IMR-90 (cell line): ENCODE measurements around the gene RNH1. TPM values are rescaled to one million over a fixed set of nuclear protein-coding genes. Genes with fewer than 3 reads are reported as not detected.
A peak's percentile ranks its signal among the peaks of the same experiment; 100 is the strongest.

Source experiments
- ATAC-seq: fragments of 200-7000 bp; cut with Tn5 transposase; 2 replicates; pipeline ENCODE4 v1.9.1; 2020; ENCODE audit warnings: low read depth, mild to moderate bottlenecking, moderate library complexity
- BruUV-seq: library from RNA; stranded (reverse); fragments of 400-500 nt; replicated peaks from 2 replicates; lab custom pipeline; 2021; lab: Mats Ljungman, UMichigan
- CTCF ChIA-PET: fragments of 300-600 bp; formaldehyde crosslinking; extraction: SDS; loops from one replicate; lab custom pipeline; 2021; ENCODE audit warnings: antibody characterized with exemption; lab: Yijun Ruan, JAX
- POLR2A ChIA-PET: fragments of 300-600 bp; sonication (Branson Sonifier 250); formaldehyde crosslinking; loops from one replicate; lab custom pipeline; 2022; ENCODE audit warnings: antibody characterized with exemption; ENCODE audit not compliant: unreplicated experiment; lab: Charles Lee
- DNase-seq: peaks from one replicate; pipeline ENCODE4 v3.0.0; 2013
- H2AFZ ChIP-seq: replicated peaks from 2 replicates; pipeline ENCODE3; 2013; ENCODE audit warnings: low read length, mild to moderate bottlenecking; ENCODE audit not compliant: poor library complexity
- H2AK5ac ChIP-seq: 2 replicates; pipeline ENCODE4 v1.6.1; 2013; ENCODE audit warnings: low read depth, low read length, inconsistent platforms
- H2AK9ac ChIP-seq: replicated peaks from 2 replicates; pipeline ENCODE3; 2013; ENCODE audit warnings: mild to moderate bottlenecking, low read depth, low read length, moderate library complexity; ENCODE audit not compliant: poor library complexity
- H2BK120ac ChIP-seq: 2 replicates; pipeline ENCODE4 v1.6.1; 2013; ENCODE audit warnings: low read depth, low read length, inconsistent platforms
- H2BK15ac ChIP-seq: 3 replicates; pipeline ENCODE4 v1.6.1; 2013; ENCODE audit warnings: low read depth, low read length, inconsistent platforms
- H2BK20ac ChIP-seq: 2 replicates; pipeline ENCODE4 v1.6.1; 2013; ENCODE audit warnings: low read depth, mild to moderate bottlenecking, inconsistent platforms, low read length, moderate library complexity
- H2BK5ac ChIP-seq: 2 replicates; pipeline ENCODE4 v1.6.1; 2013; ENCODE audit warnings: mild to moderate bottlenecking, low read depth, low read length, inconsistent platforms; ENCODE audit not compliant: poor library complexity, severe bottlenecking
- H3K14ac ChIP-seq: replicated peaks from 2 replicates; pipeline ENCODE4 v1.6.1; 2013; ENCODE audit warnings: low read depth, low read length, inconsistent platforms
- H3K18ac ChIP-seq: 2 replicates; pipeline ENCODE4 v1.6.1; 2013; ENCODE audit warnings: low read depth, low read length, control low read depth
- H3K23ac ChIP-seq: 2 replicates; pipeline ENCODE4 v1.6.1; 2013; ENCODE audit warnings: low read depth, low read length, inconsistent platforms
- H3K27ac ChIP-seq: 2 replicates; pipeline ENCODE4 v1.5.1; 2013; ENCODE audit warnings: mild to moderate bottlenecking, control low read depth, low read length; ENCODE audit not compliant: insufficient read depth
- H3K27me3 ChIP-seq: 2 replicates; pipeline ENCODE4 v1.6.1; 2013; ENCODE audit warnings: low read length; ENCODE audit not compliant: control insufficient read depth, insufficient read depth
- H3K36me3 ChIP-seq: 2 replicates; pipeline ENCODE4 v1.6.1; 2013; ENCODE audit warnings: low read length, mixed read lengths; ENCODE audit not compliant: control insufficient read depth, insufficient read depth
- H3K4ac ChIP-seq: 2 replicates; pipeline ENCODE4 v1.6.1; 2013; ENCODE audit warnings: low read depth, low read length, inconsistent platforms
- H3K4me1 ChIP-seq: 2 replicates; pipeline ENCODE4 v1.6.1; 2013; ENCODE audit warnings: low read length, mixed read lengths; ENCODE audit not compliant: control insufficient read depth, insufficient read depth
- H3K4me2 ChIP-seq: 2 replicates; pipeline ENCODE4 v1.6.1; 2013; ENCODE audit warnings: low read depth, mild to moderate bottlenecking, control low read depth, low read length, moderate library complexity
- H3K4me3 ChIP-seq: 2 replicates; pipeline ENCODE4 v1.5.1; 2013; ENCODE audit warnings: low read depth, mild to moderate bottlenecking, control low read depth, low read length, moderate library complexity; ENCODE audit not compliant: insufficient read depth
- H3K56ac ChIP-seq: 2 replicates; pipeline ENCODE4 v1.6.1; 2013; ENCODE audit warnings: low read length, inconsistent platforms; ENCODE audit not compliant: insufficient read depth; ENCODE audit errors: extremely low read depth
- H3K79me1 ChIP-seq, 2 experiments: 2 replicates each; pipeline ENCODE4 v1.6.1; 2013; ENCODE audit warnings: low read length in 2 of 2, inconsistent platforms in 1 of 2, low read depth in 1 of 2
- H3K9ac ChIP-seq: 2 replicates; pipeline ENCODE4 v1.6.1; 2013; ENCODE audit warnings: low read depth, low read length, control low read depth
- H3K9me1 ChIP-seq: 2 replicates; pipeline ENCODE4 v1.6.1; 2013; ENCODE audit warnings: low read length, inconsistent platforms; ENCODE audit not compliant: insufficient read depth
- H3K9me3 ChIP-seq: 2 replicates; pipeline ENCODE4 v1.6.1; 2013; ENCODE audit warnings: low read length; ENCODE audit not compliant: control insufficient read depth, insufficient read depth
- H4K20me1 ChIP-seq: 2 replicates; pipeline ENCODE4 v1.6.1; 2013; ENCODE audit warnings: low read length, inconsistent platforms; ENCODE audit not compliant: insufficient read depth
- H4K5ac ChIP-seq: 2 replicates; pipeline ENCODE4 v1.6.1; 2013; ENCODE audit warnings: mild to moderate bottlenecking, low read depth, low read length, control low read depth
- H4K8ac ChIP-seq, 2 experiments: 2 replicates each; pipeline ENCODE4 v1.6.1; 2013; ENCODE audit warnings: low read depth in 2 of 2, low read length in 2 of 2, control low read depth in 1 of 2, inconsistent platforms in 1 of 2
- H4K91ac ChIP-seq: 2 replicates; pipeline ENCODE4 v1.6.1; 2013; ENCODE audit warnings: low read depth, low read length, inconsistent platforms; ENCODE audit not compliant: insufficient read depth
- BHLHE40 ChIP-seq: fragments of 150-350 bp; IDR thresholded peaks from 2 replicates; pipeline ENCODE4 v1.6.1; 2016; ENCODE audit warnings: mild to moderate bottlenecking, low read depth, low read length
- CEBPB ChIP-seq: IDR thresholded peaks from 2 replicates; pipeline ENCODE4 v1.6.1; 2012; ENCODE audit warnings: low read depth, low read length, improper control_type of control experiment
- CHD1 ChIP-seq: IDR thresholded peaks from 2 replicates; pipeline ENCODE4 v1.6.1; 2012; ENCODE audit warnings: low read depth, low read length, improper control_type of control experiment
- CTCF ChIP-seq: conservative IDR thresholded peaks from 2 replicates; pipeline ENCODE4 v1.5.1; 2012; ENCODE audit warnings: mild to moderate bottlenecking, low read depth, low read length, improper control_type of control experiment
- ELK1 ChIP-seq: fragments of 150-350 bp; IDR thresholded peaks from 2 replicates; pipeline ENCODE4 v1.6.1; 2016; ENCODE audit warnings: low read depth, mild to moderate bottlenecking, low read length, moderate library complexity, borderline replicate concordance
- FOS ChIP-seq: fragments of 150-350 bp; IDR thresholded peaks from 2 replicates; pipeline ENCODE4 v1.6.1; 2016; ENCODE audit warnings: low read depth, low read length
- MAFK ChIP-seq: IDR thresholded peaks from 2 replicates; pipeline ENCODE4 v1.6.1; 2012; ENCODE audit warnings: low read depth, low read length, improper control_type of control experiment
- MAZ ChIP-seq: IDR thresholded peaks from 2 replicates; pipeline ENCODE4 v1.6.1; 2012; ENCODE audit warnings: low read depth, mild to moderate bottlenecking, low read length, improper control_type of control experiment, moderate library complexity, borderline replicate concordance
- MXI1 ChIP-seq: IDR thresholded peaks from 2 replicates; pipeline ENCODE4 v1.6.1; 2012; ENCODE audit warnings: low read depth, mild to moderate bottlenecking, low read length, moderate library complexity, borderline replicate concordance
- NFE2L2 ChIP-seq: fragments of 150-350 bp; IDR thresholded peaks from 2 replicates; pipeline ENCODE4 v1.6.1; 2016; ENCODE audit warnings: low read depth, mild to moderate bottlenecking, low read length
- POLR2A ChIP-seq: IDR thresholded peaks from 2 replicates; pipeline ENCODE4 v1.6.1; 2012; ENCODE audit warnings: mild to moderate bottlenecking, low read depth, low read length
- RFX5 ChIP-seq: IDR thresholded peaks from 2 replicates; pipeline ENCODE4 v1.8.0; 2012; ENCODE audit warnings: low read depth, mild to moderate bottlenecking, low read length, moderate library complexity
- SMC3 ChIP-seq: fragments of 150-350 bp; IDR thresholded peaks from 2 replicates; pipeline ENCODE4 v1.6.1; 2016; ENCODE audit warnings: low read depth, mild to moderate bottlenecking, antibody characterized with exemption, low read length, moderate library complexity
- WGBS, 2 experiments: methylation state at CpG; one replicate each; pipeline versions ENCODE4 v1.1.5 to v1.1.7; 2013; ENCODE audit warnings: missing lambda C conversion rate in 2 of 2; ENCODE audit not compliant: insufficient read length in 1 of 2; ENCODE audit errors: extremely low coverage in 2 of 2; 5-methylcytosine and 5-hydroxymethylcytosine counted together
- dilution Hi-C: fragments of 300-500 bp; cut with HindIII; formaldehyde crosslinking; loops from one replicate; pipeline ENCODE4 v1.14.3; 2018; ENCODE audit warnings: low sequenced_read_pairs; ENCODE audit not compliant: unreplicated experiment
- in situ Hi-C: fragments of 300-500 bp; cut with MboI; formaldehyde crosslinking; loops from 3 replicates; pipeline ENCODE4 v1.14.3; 2019; ENCODE audit warnings: low sequenced_read_pairs, inconsistent platforms, mixed read lengths
- intact Hi-C: fragments of 100-400 bp; cut with micrococcal nuclease; formaldehyde crosslinking; loops from 2 replicates; pipeline ENCODE4 v1.10.0; 2022
- polyA plus RNA-seq, 3 experiments: library from polyadenylated mRNA; depleted of rRNA; stranded (reverse); fragments of >200 nt; gene quantifications; 2 replicates each; pipeline ENCODE4 v1.2.3, GENCODE V29; 2012; ENCODE audit warnings: low replicate concordance in 1 of 3
- total RNA-seq: library from RNA; depleted of rRNA; stranded (reverse); fragments of >200 nt; gene quantifications from 2 replicates; pipeline ENCODE4 v1.2.3, GENCODE V29; 2012
- TF ChIP-seq, protein P1 (sequence below): fragments of 150-350 bp; IDR thresholded peaks from 2 replicates; pipeline ENCODE4 v1.6.1; 2017; ENCODE audit warnings: mild to moderate bottlenecking, antibody characterized with exemption, low read length, low read depth

Gene RNH1
- total and polyA plus RNA-seq, 2 of the 4 experiments (the other 2 are of a cell fraction), result 138 to 247 TPM

DNA sequence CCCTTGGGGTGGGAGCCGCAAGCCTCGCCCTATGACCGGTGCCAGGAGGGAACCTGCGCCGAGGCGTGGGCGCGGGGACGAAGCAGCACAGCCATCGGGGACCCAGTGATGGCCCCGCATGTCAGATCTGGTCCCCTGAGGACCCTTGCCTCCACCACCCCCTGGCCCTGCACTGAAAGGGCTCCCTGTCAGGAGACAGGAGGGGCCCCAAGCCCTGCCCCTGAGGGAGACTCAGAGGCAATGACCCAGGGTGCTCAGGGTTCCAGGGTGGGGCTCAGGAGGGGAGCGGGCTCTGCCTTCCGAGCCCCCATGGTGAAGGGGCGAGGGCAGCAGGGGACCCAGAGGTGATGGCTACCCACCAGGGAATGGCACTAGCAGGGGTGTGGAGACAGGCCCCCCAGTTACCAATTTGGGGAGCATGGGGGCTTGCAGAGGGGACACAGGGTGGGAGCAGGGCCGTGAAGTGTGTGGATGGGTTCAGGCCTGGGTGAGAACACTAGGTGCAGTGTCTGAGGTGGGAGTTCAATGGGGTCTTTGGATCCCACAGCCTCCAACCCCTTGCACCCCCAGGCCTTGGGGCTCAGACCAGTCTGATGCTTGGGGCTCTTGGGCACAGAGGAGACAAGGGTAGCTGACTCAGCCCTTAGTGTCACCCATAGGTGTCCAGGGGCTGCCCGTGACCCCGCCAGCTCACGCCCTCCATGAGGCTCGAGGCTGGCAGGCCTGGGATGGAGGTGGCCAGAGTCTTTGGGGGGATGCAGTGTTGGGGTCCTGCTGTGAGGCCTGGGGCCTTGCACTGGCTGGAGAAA is 30.8 kb upstream of the RNH1 start:
- POLR2A ChIA-PET, result no interaction called here
- peaks cover 8% of the 10 kb centered on the region; the same call in 1 of the 2 replicates for H3K36me3 ChIP-seq
- H3K79me1 ChIP-seq, result peaks cover 3 to 20% of the 10 kb centered on the region in 2 experiments; a peak in 3 of 4 replicates
- peaks cover 3% of the 10 kb centered on the region; the same call in 1 of the 2 replicates for H3K9me1 ChIP-seq
- H3K4me2 ChIP-seq, result peak overlapping the region; percentile 83
- H3K18ac ChIP-seq, result no peak overlapping the region; the same call in 1 of the 2 replicates
- peak overlapping the region; percentile 94 for H2AFZ ChIP-seq
- peak overlapping the region; percentile 46; the same call in 1 of the 3 replicates for H2BK15ac ChIP-seq
- H2AK9ac ChIP-seq, result peak overlapping the region; percentile 53
- H4K5ac ChIP-seq, result peak overlapping the region; percentile 15; the same call in 1 of the 2 replicates
- no peak for ATAC-seq
- H3K56ac ChIP-seq, result peak overlapping the region; percentile 36; the same call in 1 of the 2 replicates
- peak overlapping the region; percentile 71 for H3K4ac ChIP-seq
- H3K9ac ChIP-seq, result peak overlapping the region; percentile 49
- H3K14ac ChIP-seq, result peak overlapping the region; percentile 63
- H2AK5ac ChIP-seq, result peak overlapping the region; percentile 75
- DNase-seq, result no peak
- peak overlapping the region; percentile 45; the same call in 1 of the 2 replicates for H3K23ac ChIP-seq
- H4K20me1 ChIP-seq, result peaks cover 16% of the 10 kb centered on the region
- peak overlapping the region; percentile 72 for H4K91ac ChIP-seq
- no peak overlapping the region for H2BK5ac ChIP-seq
- H2BK20ac ChIP-seq, result peak overlapping the region; percentile 39; the same call in 1 of the 2 replicates
- no peaks in the 10 kb centered on the region for H3K9me3 ChIP-seq
- peak overlapping the region; percentile 30 for H2BK120ac ChIP-seq
- peaks cover 16% of the 10 kb centered on the region for H3K4me1 ChIP-seq
- intact Hi-C loops (no loop called here), in situ Hi-C loops (no loop called here), dilution Hi-C loops (no loop called here)
- CTCF ChIA-PET, result no interaction called here
- peak overlapping the region; percentile 50 to 83; a peak in 3 of 4 replicates for H4K8ac ChIP-seq
- BruUV-seq, result no TSS peak
- H3K4me3 ChIP-seq, result peak overlapping the region; percentile 34
- H3K27me3 ChIP-seq, result no peaks in the 10 kb centered on the region
- H3K27ac ChIP-seq, result peak overlapping the region; percentile 6; the same call in 1 of the 2 replicates
- 60% methylated on average over 3 of the region's 19 CpGs; no CpG with 5 or more reads in 1 of the 2 experiments for WGBS, 2 experiments
- TF ChIP-seq FOS (no peak), MXI1 (no peak), SMC3 (no peak), RFX5 (no peak), POLR2A (no peak), CEBPB (no peak), CHD1 (no peak), NFE2L2 (no peak), CTCF (no peak), BHLHE40 (no peak), ELK1 (no peak), MAFK (no peak), MAZ (no peak)
- TF ChIP-seq, protein P1, sequence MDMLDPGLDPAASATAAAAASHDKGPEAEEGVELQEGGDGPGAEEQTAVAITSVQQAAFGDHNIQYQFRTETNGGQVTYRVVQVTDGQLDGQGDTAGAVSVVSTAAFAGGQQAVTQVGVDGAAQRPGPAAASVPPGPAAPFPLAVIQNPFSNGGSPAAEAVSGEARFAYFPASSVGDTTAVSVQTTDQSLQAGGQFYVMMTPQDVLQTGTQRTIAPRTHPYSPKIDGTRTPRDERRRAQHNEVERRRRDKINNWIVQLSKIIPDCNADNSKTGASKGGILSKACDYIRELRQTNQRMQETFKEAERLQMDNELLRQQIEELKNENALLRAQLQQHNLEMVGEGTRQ, result no peak
